Activated T-cell treated with anti-CD3 and anti-CD28 coated beads, Interleukin-2, amount 50 U/mL, for 4 hours (primary cell): ENCODE results near the gene CEACAM3. TPM values are rescaled to one million over a fixed set of nuclear protein-coding genes. Genes with fewer than 3 reads are reported as not detected.

Experiments
- total RNA-seq, 3 donors: library from RNA; stranded (reverse); gene quantifications; one replicate each; pipeline ENCODE4 v1.2.1, GENCODE V29; 2021

Gene CEACAM3
- total RNA-seq, 3 donors from 2014 or later, result not detected

Other genes starting within 250 kb of the CEACAM3 start
- 10 to 100 TPM in 2 of 3 donors, 1 to 10 TPM in 1; 6.1 to 12.9 (median 11.0) TPM for gene CEACAM21, start 220.4 kb upstream of the CEACAM3 start, total RNA-seq
- not detected for gene CEACAM4, start 169.5 kb upstream of the CEACAM3 start, total RNA-seq
- gene CEACAM7, start 108.3 kb upstream of the CEACAM3 start, total RNA-seq, result under 1 TPM in 1 of 3 donors, not detected in 2; 0.25 TPM
- under 1 TPM; 0.30 to 0.46 (median 0.37) TPM for gene CEACAM5, start 88.0 kb upstream of the CEACAM3 start, total RNA-seq
- gene CEACAM6, start 41.1 kb upstream of the CEACAM3 start, total RNA-seq, result under 1 TPM; 0.23 to 0.27 (median 0.26) TPM
- gene LYPD4, start 48.1 kb downstream of the CEACAM3 start, total RNA-seq, result not detected
- gene DMRTC2, start 48.5 kb downstream of the CEACAM3 start, total RNA-seq, result not detected
- gene RPS19, start 63.7 kb downstream of the CEACAM3 start, total RNA-seq, result 1,000 to 10,000 TPM; 3,437 to 3,718 (median 3,468) TPM
- gene CD79A, start 80.7 kb downstream of the CEACAM3 start, total RNA-seq, result 1 to 10 TPM; 2.2 to 7.8 (median 2.7) TPM
- 100 to 1,000 TPM; 286 to 314 (median 301) TPM for gene ARHGEF1, start 86.6 kb downstream of the CEACAM3 start, total RNA-seq
- gene ERFL, start 131.9 kb downstream of the CEACAM3 start, total RNA-seq, result 1 to 10 TPM in 2 of 3 donors, under 1 TPM in 1; 0.83 to 2.0 (median 1.5) TPM
- 10 to 100 TPM; 63.1 to 82.1 (median 70.4) TPM for gene RABAC1, start 162.7 kb downstream of the CEACAM3 start, total RNA-seq
- 1 to 10 TPM; 2.8 to 4.9 (median 3.7) TPM for gene ATP1A3, start 197.6 kb downstream of the CEACAM3 start, total RNA-seq